WTC11 (cell line): ENCODE data around the gene KCNK17. TPM values are rescaled to one million over a fixed set of nuclear protein-coding genes. Genes with fewer than 3 reads are reported as not detected.

Experiments used
- ATAC-seq: fragments of 200-7000 bp; cut with Tn5 transposase; 2 replicates; pipeline ENCODE4 v1.10.0; 2021; ENCODE audit warnings: mild to moderate bottlenecking, moderate library complexity
- CTCF ChIA-PET: fragments of 300-600 bp; sonication (Branson Sonifier 250); formaldehyde crosslinking; loops from one replicate; lab custom pipeline; 2021; ENCODE audit warnings: antibody characterized with exemption; lab: Charles Lee
- POLR2A ChIA-PET: fragments of 350-600 bp; sonication (Branson Sonifier 250); formaldehyde crosslinking; loops from one replicate; lab custom pipeline; 2021; ENCODE audit warnings: antibody characterized with exemption; lab: Charles Lee
- DNase-seq: peaks from one replicate; pipeline ENCODE4 v3.0.0; 2021; ENCODE audit warnings: low spot score
- H3K27ac Mint-ChIP-seq: 2 replicates; pipeline ENCODE4 v1.8.0; 2021; ENCODE audit warnings: mixed read lengths
- H3K27me3 Mint-ChIP-seq: 2 replicates; pipeline ENCODE4 v1.8.0; 2021; ENCODE audit warnings: low read depth, mild to moderate bottlenecking, moderate library complexity, mixed read lengths
- H3K36me3 Mint-ChIP-seq: 2 replicates; pipeline ENCODE4 v1.8.0; 2021; ENCODE audit warnings: mixed read lengths
- H3K4me1 Mint-ChIP-seq: 2 replicates; pipeline ENCODE4 v1.8.0; 2022; ENCODE audit warnings: mixed read lengths
- H3K4me3 Mint-ChIP-seq: 2 replicates; pipeline ENCODE4 v1.8.0; 2021; ENCODE audit warnings: mild to moderate bottlenecking, moderate library complexity, mixed read lengths
- H3K9me3 Mint-ChIP-seq: 2 replicates; pipeline ENCODE4 v1.8.0; 2021; ENCODE audit warnings: mixed read lengths
- ESRRA ChIP-seq: sonication (generic); formaldehyde crosslinking; IDR thresholded peaks from 2 replicates; pipeline ENCODE4 v1.8.1; 2022; ENCODE audit warnings: mild to moderate bottlenecking, missing genetic modification reagents, borderline replicate concordance
- FOXJ3 ChIP-seq: sonication (generic); formaldehyde crosslinking; IDR thresholded peaks from 2 replicates; pipeline ENCODE4 v1.9.0; 2021; ENCODE audit warnings: missing genetic modification reagents, mild to moderate bottlenecking, borderline replicate concordance
- GTF2I ChIP-seq: fragments of 250-450 bp; sonication (Bioruptor Pico); conservative IDR thresholded peaks from 2 replicates; pipeline ENCODE4 v1.4.0; 2021; ENCODE audit warnings: mild to moderate bottlenecking
- HMGA2 ChIP-seq: fragments of 250-450 bp; sonication (Bioruptor Pico); IDR thresholded peaks from 2 replicates; pipeline ENCODE4 v1.4.0; 2021; ENCODE audit warnings: mild to moderate bottlenecking, moderate library complexity
- JUN ChIP-seq: sonication (generic); formaldehyde crosslinking; IDR thresholded peaks from 2 replicates; pipeline ENCODE4 v1.8.0; 2023; ENCODE audit warnings: mild to moderate bottlenecking, missing genetic modification reagents
- KAT7 ChIP-seq: sonication (generic); formaldehyde crosslinking; IDR thresholded peaks from 2 replicates; pipeline ENCODE4 v1.8.1; 2023; ENCODE audit warnings: missing genetic modification reagents, mild to moderate bottlenecking, borderline replicate concordance
- MXD4 ChIP-seq: fragments of 250-450 bp; sonication (Bioruptor Pico); IDR thresholded peaks from 2 replicates; pipeline ENCODE4 v1.8.0; 2021; ENCODE audit warnings: mild to moderate bottlenecking, moderate library complexity, borderline replicate concordance
- NR2C2 ChIP-seq: sonication (generic); formaldehyde crosslinking; IDR thresholded peaks from 2 replicates; pipeline ENCODE4 v1.8.0; 2022; ENCODE audit warnings: mild to moderate bottlenecking, missing genetic modification reagents
- NR3C1 ChIP-seq: sonication (generic); formaldehyde crosslinking; conservative IDR thresholded peaks from 2 replicates; pipeline ENCODE4 v1.8.1; 2023; ENCODE audit warnings: low read depth, mild to moderate bottlenecking, missing genetic modification reagents
- SOX15 ChIP-seq: fragments of 250-450 bp; sonication (Bioruptor Pico); IDR thresholded peaks from 2 replicates; pipeline ENCODE4 v1.9.0; 2021; ENCODE audit warnings: mild to moderate bottlenecking
- SP1 ChIP-seq: sonication (generic); formaldehyde crosslinking; conservative IDR thresholded peaks from 2 replicates; pipeline ENCODE4 v1.8.1; 2022; ENCODE audit warnings: missing genetic modification reagents
- TP53 ChIP-seq: sonication (generic); formaldehyde crosslinking; IDR thresholded peaks from 2 replicates; pipeline ENCODE4 v1.8.1; 2023; ENCODE audit warnings: mild to moderate bottlenecking, missing genetic modification reagents
- ZNF121 ChIP-seq: sonication (generic); formaldehyde crosslinking; IDR thresholded peaks from 2 replicates; pipeline ENCODE4 v1.8.0; 2023; ENCODE audit warnings: missing genetic modification reagents
- ZNF138 ChIP-seq: sonication (generic); formaldehyde crosslinking; conservative IDR thresholded peaks from 2 replicates; pipeline ENCODE4 v1.8.1; 2022; ENCODE audit warnings: mild to moderate bottlenecking, moderate library complexity, missing genetic modification reagents
- ZNF263 ChIP-seq: sonication (generic); formaldehyde crosslinking; IDR thresholded peaks from 2 replicates; pipeline ENCODE4 v1.8.1; 2022; ENCODE audit warnings: low read depth, mild to moderate bottlenecking, moderate library complexity, missing genetic modification reagents
- ZNF416 ChIP-seq: fragments of 250-450 bp; sonication (Bioruptor Pico); IDR thresholded peaks from 2 replicates; pipeline ENCODE4 v1.9.0; 2021; ENCODE audit warnings: mild to moderate bottlenecking, inconsistent platforms
- ZNF671 ChIP-seq: fragments of 250-450 bp; sonication (Bioruptor Pico); IDR thresholded peaks from 2 replicates; pipeline ENCODE4 v1.8.0; 2021; ENCODE audit warnings: mild to moderate bottlenecking
- total RNA-seq: library from RNA; stranded (reverse); gene quantifications from 3 replicates; pipeline ENCODE4 v1.2.3, GENCODE V29; 2021
- TF ChIP-seq, protein P1 (sequence below): sonication (generic); formaldehyde crosslinking; IDR thresholded peaks from 2 replicates; pipeline ENCODE4 v1.8.0; 2022; ENCODE audit warnings: mild to moderate bottlenecking, missing genetic modification reagents
- TF ChIP-seq, protein P2 (sequence below): sonication (generic); formaldehyde crosslinking; IDR thresholded peaks from 2 replicates; pipeline ENCODE4 v1.8.0; 2022; ENCODE audit warnings: mild to moderate bottlenecking, missing genetic modification reagents
- TF ChIP-seq, protein P3 (sequence below): fragments of 250-450 bp; sonication (Bioruptor Pico); IDR thresholded peaks from 2 replicates; pipeline ENCODE4 v1.9.0; 2021; ENCODE audit warnings: moderate library complexity, mild to moderate bottlenecking, inconsistent platforms, borderline replicate concordance
- TF ChIP-seq, protein P4 (sequence below): sonication (generic); formaldehyde crosslinking; conservative IDR thresholded peaks from 2 replicates; pipeline ENCODE4 v1.8.1; 2023; ENCODE audit warnings: mild to moderate bottlenecking, low read depth, missing genetic modification reagents, moderate library complexity
- TF ChIP-seq, protein P5 (sequence below): fragments of 250-450 bp; sonication (Bioruptor Pico); IDR thresholded peaks from 2 replicates; pipeline ENCODE4 v2.1.2; 2022; ENCODE audit warnings: mild to moderate bottlenecking, moderate library complexity

The KCNK17 gene
- total RNA-seq, 1 experiment from 2014 or later, result 2.1 TPM

DNA sequence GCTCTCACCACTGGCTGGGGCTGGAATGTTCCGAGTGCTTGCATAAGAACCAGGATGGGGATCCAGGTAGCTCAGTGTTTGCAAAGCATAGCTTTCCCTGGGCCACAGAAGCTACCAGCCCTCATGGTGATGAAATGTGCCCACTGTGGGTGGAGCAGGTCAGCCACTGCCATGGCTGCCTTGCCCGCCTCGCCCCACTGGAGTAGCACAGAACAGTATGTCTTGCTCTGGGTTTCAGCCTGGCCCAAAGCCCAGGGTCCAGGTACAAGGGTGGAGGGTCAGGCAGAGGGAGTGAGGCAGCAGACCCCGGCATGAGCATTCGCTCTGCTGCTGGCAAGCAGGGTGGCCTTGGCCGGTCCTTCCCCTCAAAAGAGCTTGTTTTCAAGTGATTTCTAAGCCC lies 34.7 kb downstream of the KCNK17 start (continued):
- no peak for TF ChIP-seq ZNF671 (CRISPR knock-in tag)
- no peak for TF ChIP-seq FOXJ3 (CRISPR knock-in tag)
- no peak for TF ChIP-seq NR3C1
- TF ChIP-seq JUN (CRISPR knock-in tag), result no peak
- TF ChIP-seq MXD4 (CRISPR knock-in tag), result no peak
- TF ChIP-seq SP1, result no peak

DNA sequence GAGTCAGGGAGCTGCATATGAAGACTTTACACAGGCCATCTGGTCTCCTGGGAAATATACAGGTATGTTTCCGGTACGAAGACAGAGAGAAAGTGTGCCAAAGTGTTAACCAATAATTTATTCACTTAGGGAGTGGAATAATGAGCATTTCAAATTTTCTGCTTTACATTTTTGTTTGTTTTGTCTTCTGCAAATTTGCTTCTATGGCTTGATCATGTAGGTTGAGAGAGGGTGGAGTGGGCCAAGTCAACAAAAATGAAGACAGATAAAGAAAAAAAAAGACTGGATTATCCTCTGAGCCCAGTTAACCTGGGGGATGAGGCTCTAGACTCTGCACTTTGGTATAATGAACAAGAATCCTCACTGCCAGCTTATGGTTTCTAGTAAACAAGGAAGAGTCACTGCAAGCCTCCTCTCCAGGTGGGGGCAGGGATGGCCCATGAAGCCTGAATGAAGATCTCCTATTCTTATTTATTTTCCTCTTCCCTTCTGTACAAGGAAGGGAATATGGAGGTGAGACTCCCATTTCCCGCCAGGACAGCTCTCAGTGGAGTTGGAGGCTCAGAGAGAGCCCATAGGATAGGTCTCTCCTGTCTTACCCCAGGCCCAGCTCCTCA lies 37.7 kb downstream of the KCNK17 start:
- 0 out of 2 replicates have a peak, but pooled peaks cover 3% of the 10 kb centered on the region for H3K9me3 Mint-ChIP-seq
- DNase-seq, result no peak
- POLR2A ChIA-PET, result no interaction called here
- TF ChIP-seq JUN (CRISPR knock-in tag) (no peak), NR2C2 (CRISPR knock-in tag) (no peak), ZNF121 (CRISPR knock-in tag) (no peak), ZNF263 (CRISPR knock-in tag) (no peak), HMGA2 (CRISPR knock-in tag) (no peak), SOX15 (CRISPR knock-in tag) (no peak), TP53 (CRISPR knock-in tag) (no peak), ZNF138 (CRISPR knock-in tag) (no peak), ZNF416 (CRISPR knock-in tag) (no peak), KAT7 (CRISPR knock-in tag) (no peak), ESRRA (CRISPR knock-in tag) (no peak), GTF2I (CRISPR knock-in tag) (no peak)
- TF ChIP-seq, protein P1, sequence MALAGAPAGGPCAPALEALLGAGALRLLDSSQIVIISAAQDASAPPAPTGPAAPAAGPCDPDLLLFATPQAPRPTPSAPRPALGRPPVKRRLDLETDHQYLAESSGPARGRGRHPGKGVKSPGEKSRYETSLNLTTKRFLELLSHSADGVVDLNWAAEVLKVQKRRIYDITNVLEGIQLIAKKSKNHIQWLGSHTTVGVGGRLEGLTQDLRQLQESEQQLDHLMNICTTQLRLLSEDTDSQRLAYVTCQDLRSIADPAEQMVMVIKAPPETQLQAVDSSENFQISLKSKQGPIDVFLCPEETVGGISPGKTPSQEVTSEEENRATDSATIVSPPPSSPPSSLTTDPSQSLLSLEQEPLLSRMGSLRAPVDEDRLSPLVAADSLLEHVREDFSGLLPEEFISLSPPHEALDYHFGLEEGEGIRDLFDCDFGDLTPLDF (CRISPR knock-in tag), result no peak
- TF ChIP-seq, protein P2, sequence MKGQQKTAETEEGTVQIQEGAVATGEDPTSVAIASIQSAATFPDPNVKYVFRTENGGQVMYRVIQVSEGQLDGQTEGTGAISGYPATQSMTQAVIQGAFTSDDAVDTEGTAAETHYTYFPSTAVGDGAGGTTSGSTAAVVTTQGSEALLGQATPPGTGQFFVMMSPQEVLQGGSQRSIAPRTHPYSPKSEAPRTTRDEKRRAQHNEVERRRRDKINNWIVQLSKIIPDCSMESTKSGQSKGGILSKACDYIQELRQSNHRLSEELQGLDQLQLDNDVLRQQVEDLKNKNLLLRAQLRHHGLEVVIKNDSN, result no peak
- TF ChIP-seq, protein P3, sequence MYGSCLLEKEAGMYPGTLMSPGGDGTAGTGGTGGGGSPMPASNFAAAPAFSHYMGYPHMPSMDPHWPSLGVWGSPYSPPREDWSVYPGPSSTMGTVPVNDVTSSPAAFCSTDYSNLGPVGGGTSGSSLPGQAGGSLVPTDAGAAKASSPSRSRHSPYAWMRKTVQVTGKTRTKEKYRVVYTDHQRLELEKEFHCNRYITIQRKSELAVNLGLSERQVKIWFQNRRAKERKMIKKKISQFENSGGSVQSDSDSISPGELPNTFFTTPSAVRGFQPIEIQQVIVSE (CRISPR knock-in tag), result no peak
- TF ChIP-seq, protein P4, sequence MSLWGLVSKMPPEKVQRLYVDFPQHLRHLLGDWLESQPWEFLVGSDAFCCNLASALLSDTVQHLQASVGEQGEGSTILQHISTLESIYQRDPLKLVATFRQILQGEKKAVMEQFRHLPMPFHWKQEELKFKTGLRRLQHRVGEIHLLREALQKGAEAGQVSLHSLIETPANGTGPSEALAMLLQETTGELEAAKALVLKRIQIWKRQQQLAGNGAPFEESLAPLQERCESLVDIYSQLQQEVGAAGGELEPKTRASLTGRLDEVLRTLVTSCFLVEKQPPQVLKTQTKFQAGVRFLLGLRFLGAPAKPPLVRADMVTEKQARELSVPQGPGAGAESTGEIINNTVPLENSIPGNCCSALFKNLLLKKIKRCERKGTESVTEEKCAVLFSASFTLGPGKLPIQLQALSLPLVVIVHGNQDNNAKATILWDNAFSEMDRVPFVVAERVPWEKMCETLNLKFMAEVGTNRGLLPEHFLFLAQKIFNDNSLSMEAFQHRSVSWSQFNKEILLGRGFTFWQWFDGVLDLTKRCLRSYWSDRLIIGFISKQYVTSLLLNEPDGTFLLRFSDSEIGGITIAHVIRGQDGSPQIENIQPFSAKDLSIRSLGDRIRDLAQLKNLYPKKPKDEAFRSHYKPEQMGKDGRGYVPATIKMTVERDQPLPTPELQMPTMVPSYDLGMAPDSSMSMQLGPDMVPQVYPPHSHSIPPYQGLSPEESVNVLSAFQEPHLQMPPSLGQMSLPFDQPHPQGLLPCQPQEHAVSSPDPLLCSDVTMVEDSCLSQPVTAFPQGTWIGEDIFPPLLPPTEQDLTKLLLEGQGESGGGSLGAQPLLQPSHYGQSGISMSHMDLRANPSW (CRISPR knock-in tag), result no peak
- TF ChIP-seq, protein P5, sequence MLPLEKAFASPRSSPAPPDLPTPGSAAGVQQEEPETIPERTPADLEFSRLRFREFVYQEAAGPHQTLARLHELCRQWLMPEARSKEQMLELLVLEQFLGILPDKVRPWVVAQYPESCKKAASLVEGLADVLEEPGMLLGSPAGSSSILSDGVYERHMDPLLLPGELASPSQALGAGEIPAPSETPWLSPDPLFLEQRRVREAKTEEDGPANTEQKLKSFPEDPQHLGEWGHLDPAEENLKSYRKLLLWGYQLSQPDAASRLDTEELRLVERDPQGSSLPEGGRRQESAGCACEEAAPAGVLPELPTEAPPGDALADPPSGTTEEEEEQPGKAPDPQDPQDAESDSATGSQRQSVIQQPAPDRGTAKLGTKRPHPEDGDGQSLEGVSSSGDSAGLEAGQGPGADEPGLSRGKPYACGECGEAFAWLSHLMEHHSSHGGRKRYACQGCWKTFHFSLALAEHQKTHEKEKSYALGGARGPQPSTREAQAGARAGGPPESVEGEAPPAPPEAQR, result no peak
- TF ChIP-seq, all 79 proteins: peak for 0
- ATAC-seq, result no peak
- Mint-ChIP-seq H3K4me1 (peaks cover 30% of the 10 kb centered on the region), H3K4me3 (no peak overlapping the region), H3K36me3 (no peaks in the 10 kb centered on the region), H3K27me3 (no peaks in the 10 kb centered on the region; the same call in 1 of the 2 replicates), H3K27ac (no peak overlapping the region)
- CTCF ChIA-PET, result interaction anchor here (0.7 to 1.4 kb wide), 4 partner anchors 26 to 110 kb away, joined by 3 to 5 read pairs (median 3); no protein-coding TSS in a partner anchor
